Measurements from ENCODE around the gene ARHGAP32.
"Not testable (repeated sequence)": the region's sequence is repeated elsewhere in the genome, so short reads cannot be mapped to it uniquely, and the experiment has no call there.

ARHGAP32 gene

DNA sequence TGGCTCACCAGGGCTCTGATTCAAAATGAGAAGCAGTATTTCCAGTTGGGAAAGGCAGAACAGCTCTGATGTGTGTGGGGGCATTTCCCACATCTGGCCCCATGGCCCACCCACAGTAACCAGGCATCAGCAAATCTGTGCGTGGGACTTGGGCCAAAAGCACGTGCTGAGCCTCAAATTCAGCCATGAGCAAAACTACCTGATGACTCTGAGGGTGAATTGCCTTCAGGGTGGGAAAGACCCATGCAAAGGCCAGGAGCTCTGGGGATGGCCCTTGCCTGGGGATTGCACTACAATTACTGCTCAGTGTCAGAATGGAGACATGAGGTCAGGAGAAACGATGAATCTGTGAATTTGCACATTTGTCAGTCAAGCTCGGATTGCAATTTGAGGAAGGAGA, 270.3 kb downstream of the ARHGAP32 start:
- H3K9me3 ChIP-seq (ENCODE audit: control insufficient read depth, low read length), result no peaks in the 10 kb centered on the region
- no peak overlapping the region for H3K9ac ChIP-seq (ENCODE audit: low read length)
- H3K4me3 ChIP-seq (ENCODE audit: low read length), result no peak overlapping the region
- H3K4me1 ChIP-seq (ENCODE audit: control insufficient read depth, insufficient read depth, low read length), result no peaks in the 10 kb centered on the region
- H3K36me3 ChIP-seq (ENCODE audit: control insufficient read depth, insufficient read depth, low read length), result no peaks in the 10 kb centered on the region
- H3K27me3 ChIP-seq (ENCODE audit: control insufficient read depth, insufficient read depth, low read length), result peaks cover 10% of the 10 kb centered on the region

DNA sequence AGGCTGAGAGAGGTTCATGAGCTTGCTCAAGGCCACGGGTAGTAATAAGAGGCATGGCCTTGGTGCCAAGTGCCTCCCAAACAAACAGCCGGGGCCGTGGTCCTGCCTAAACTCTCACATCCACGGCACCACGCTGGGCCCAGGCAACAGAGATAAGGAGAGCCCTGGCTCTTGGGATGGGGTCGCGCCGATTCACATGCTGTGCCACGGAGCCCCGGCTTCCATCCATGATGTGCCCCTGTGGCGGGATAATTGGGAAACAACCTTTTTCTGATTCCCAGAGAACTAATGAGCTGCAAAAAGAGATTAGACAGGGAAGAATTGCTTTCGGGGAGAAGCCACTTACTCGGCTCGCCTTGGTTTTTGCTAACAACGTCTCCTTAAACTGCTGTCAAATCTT, 271.5 kb downstream of the ARHGAP32 start:
- Histone ChIP-seq H3K4me1 (ENCODE audit: control insufficient read depth, insufficient read depth, low read length) (no peaks in the 10 kb centered on the region), H3K36me3 (ENCODE audit: control insufficient read depth, insufficient read depth, low read length) (no peaks in the 10 kb centered on the region)

DNA sequence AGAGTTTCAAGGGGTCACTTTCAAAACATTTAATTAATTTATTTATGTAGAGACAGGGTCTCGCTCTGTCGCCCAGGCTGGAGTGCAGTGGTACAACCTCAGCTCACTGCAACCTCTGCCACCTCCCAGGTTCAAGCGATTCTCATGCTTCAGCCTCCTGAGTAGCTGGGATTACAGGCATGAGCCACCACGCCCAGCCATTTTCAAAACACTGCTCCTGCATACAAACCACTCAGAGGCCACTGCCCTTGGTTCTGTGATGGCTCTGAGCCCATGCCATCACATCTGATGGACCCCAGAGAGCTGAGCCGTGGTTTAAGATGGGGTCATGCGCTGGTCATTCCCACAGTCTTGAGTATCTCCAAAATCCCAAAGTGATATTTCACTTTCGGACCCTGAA, 272.5 kb downstream of the ARHGAP32 start:
- not testable (repeated sequence) for H3K9ac ChIP-seq (ENCODE audit: low read length); H3K36me3 ChIP-seq (ENCODE audit: control insufficient read depth, insufficient read depth, low read length); H3K4me1 ChIP-seq (ENCODE audit: control insufficient read depth, insufficient read depth, low read length); H3K27me3 ChIP-seq (ENCODE audit: control insufficient read depth, insufficient read depth, low read length); H3K9me3 ChIP-seq (ENCODE audit: control insufficient read depth, low read length); H3K4me3 ChIP-seq (ENCODE audit: low read length)

More for the DNA sequence above, 271.5 kb downstream of the ARHGAP32 start:
- no peaks in the 10 kb centered on the region for H3K9me3 ChIP-seq (ENCODE audit: control insufficient read depth, low read length)
- H3K27me3 ChIP-seq (ENCODE audit: control insufficient read depth, insufficient read depth, low read length), result peaks cover 10% of the 10 kb centered on the region
- H3K4me3 ChIP-seq (ENCODE audit: low read length), result no peak overlapping the region
- no peak overlapping the region for H3K9ac ChIP-seq (ENCODE audit: low read length)

DNA sequence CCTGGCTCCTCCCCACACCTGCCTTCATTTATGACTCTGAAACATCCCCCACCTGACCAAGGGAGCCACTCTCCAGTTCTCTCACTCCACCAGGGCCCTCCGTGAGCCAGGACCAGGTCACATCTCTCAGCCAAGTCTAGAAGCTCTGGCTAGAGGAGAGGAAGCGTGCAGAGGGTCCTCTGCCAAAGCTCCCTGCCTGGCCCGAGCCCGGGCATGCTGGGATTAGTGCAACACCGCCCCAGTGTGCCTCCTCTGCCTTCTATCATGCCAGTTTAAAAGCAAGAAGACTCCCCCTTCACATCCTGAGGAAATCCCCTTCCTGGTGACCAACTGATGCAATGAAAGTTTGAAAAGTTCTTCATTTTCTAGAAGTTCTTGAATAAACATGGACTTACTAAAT, 272.9 kb downstream of the ARHGAP32 start:
- H3K36me3 ChIP-seq (ENCODE audit: control insufficient read depth, insufficient read depth, low read length), result no peaks in the 10 kb centered on the region
- no peak overlapping the region for H3K9ac ChIP-seq (ENCODE audit: low read length)
- H3K4me3 ChIP-seq (ENCODE audit: low read length), result no peak overlapping the region
- no peaks in the 10 kb centered on the region for H3K4me1 ChIP-seq (ENCODE audit: control insufficient read depth, insufficient read depth, low read length)
- H3K27me3 ChIP-seq (ENCODE audit: control insufficient read depth, insufficient read depth, low read length), result peaks cover 10% of the 10 kb centered on the region
- no peaks in the 10 kb centered on the region for H3K9me3 ChIP-seq (ENCODE audit: control insufficient read depth, low read length)

DNA sequence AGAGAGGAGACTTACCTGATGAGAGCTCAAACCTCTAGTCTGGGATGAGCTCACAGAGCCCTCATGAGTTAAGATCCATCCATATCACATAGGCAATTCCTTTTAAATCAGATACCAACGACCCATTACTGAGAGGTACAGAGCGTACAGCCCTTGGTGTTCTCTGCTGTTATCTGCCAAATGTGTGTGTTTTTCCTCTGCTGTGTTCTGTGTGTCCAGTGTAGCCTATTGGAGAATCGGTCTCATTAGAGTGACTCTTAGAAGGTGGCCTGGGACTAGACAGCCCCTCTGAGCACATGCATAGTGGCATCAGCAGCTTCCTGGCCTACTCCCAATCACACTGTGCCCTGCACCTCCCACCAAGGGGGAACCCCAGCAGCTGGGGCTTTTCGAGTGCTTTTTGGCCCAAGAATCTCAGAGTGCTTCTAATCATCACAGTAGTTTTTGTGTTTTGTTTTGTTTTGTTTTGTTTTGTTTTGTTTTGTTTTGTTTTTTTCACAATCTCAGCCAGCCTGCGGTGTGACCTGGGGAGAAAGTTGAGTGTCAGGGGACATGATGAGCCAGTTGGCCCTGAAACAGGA, 274.9 kb downstream of the ARHGAP32 start:
- Histone ChIP-seq H3K36me3 (ENCODE audit: control insufficient read depth, insufficient read depth, low read length) (no peaks in the 10 kb centered on the region), H3K4me3 (ENCODE audit: low read length) (no peak overlapping the region)

DNA sequence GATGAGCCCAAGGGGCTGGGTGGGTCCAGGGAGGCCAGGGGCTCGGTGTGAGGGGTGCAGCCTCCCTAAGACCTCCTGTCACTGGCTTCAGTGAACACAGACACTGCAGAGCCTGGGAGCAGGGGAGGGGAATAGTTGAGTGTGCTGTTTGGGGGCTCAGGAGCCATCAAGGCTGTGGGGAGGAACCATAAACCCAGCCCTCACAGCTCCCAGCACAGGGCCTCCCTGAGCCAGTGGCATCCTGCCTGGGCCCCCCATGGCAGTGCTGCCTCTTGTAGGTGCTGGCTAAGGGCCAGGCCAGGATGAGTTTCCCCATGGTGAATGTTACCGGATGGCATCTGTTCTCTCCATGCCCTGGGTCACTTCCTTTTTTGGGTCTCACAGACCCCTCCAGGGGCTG, 275.4 kb downstream of the ARHGAP32 start:
- Histone ChIP-seq H3K27me3 (ENCODE audit: control insufficient read depth, insufficient read depth, low read length) (peaks cover 10% of the 10 kb centered on the region), H3K9ac (ENCODE audit: low read length) (no peak overlapping the region), H3K4me3 (ENCODE audit: low read length) (no peak overlapping the region), H3K36me3 (ENCODE audit: control insufficient read depth, insufficient read depth, low read length) (no peaks in the 10 kb centered on the region), H3K9me3 (ENCODE audit: control insufficient read depth, low read length) (no peaks in the 10 kb centered on the region), H3K4me1 (ENCODE audit: control insufficient read depth, insufficient read depth, low read length) (no peaks in the 10 kb centered on the region)

More for the DNA sequence above, 274.9 kb downstream of the ARHGAP32 start:
- no peaks in the 10 kb centered on the region for H3K9me3 ChIP-seq (ENCODE audit: control insufficient read depth, low read length)
- H3K9ac ChIP-seq (ENCODE audit: low read length), result no peak overlapping the region
- peaks cover 10% of the 10 kb centered on the region for H3K27me3 ChIP-seq (ENCODE audit: control insufficient read depth, insufficient read depth, low read length)
- no peaks in the 10 kb centered on the region for H3K4me1 ChIP-seq (ENCODE audit: control insufficient read depth, insufficient read depth, low read length)

DNA sequence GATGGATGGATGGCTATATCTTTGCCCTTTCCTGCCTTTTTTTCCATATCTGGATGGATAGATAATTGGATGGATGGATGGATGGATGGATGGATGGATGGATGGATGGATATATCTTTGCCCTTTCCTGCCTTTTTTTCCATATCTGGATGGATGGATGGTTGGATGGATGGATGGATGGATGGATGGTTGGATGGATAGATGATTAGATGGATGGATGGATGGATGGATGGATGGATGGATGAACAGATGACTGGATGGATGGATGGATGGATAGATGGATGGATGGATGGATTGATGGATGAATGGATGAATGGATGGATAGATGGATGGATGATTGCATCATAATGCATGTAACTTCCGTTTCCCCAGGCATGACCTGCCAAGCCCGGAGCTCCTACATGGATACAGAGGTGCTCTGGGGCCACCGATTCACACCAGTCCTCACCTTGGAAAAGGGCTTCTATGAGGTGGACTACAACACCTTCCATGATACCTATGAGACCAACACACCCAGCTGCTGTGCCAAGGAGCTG, 276.0 kb downstream of the ARHGAP32 start:
- no peaks in the 10 kb centered on the region for H3K9me3 ChIP-seq (ENCODE audit: control insufficient read depth, low read length)
- no peak overlapping the region for H3K9ac ChIP-seq (ENCODE audit: low read length)
- H3K4me1 ChIP-seq (ENCODE audit: control insufficient read depth, insufficient read depth, low read length), result no peaks in the 10 kb centered on the region
- H3K36me3 ChIP-seq (ENCODE audit: control insufficient read depth, insufficient read depth, low read length), result no peaks in the 10 kb centered on the region
- no peak overlapping the region for H3K4me3 ChIP-seq (ENCODE audit: low read length)
- H3K27me3 ChIP-seq (ENCODE audit: control insufficient read depth, insufficient read depth, low read length), result peaks cover 10% of the 10 kb centered on the region

DNA sequence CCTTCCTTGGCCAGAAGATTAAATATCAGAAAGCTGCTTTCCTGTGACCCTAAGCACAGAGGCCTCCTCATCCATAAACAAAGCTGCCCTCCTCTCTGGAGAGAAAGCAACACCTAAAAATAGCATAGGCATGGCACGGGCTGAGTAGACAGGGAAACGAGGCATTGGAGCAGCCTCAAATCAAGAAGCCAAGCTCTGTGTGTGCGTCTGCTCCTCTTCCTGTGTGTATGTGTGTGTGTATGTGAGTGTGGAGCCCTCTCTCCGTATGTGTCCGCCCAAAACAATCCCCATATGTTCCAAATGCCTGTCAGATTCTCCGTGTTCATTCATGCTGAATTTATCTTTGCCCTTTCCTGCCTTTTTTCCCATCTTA, 277.0 kb downstream of the ARHGAP32 start:
- no peaks in the 10 kb centered on the region for H3K9me3 ChIP-seq (ENCODE audit: control insufficient read depth, low read length)
- no peaks in the 10 kb centered on the region for H3K36me3 ChIP-seq (ENCODE audit: control insufficient read depth, insufficient read depth, low read length)
- no peak overlapping the region for H3K9ac ChIP-seq (ENCODE audit: low read length)
- no peaks in the 10 kb centered on the region for H3K4me1 ChIP-seq (ENCODE audit: control insufficient read depth, insufficient read depth, low read length)
- H3K27me3 ChIP-seq (ENCODE audit: control insufficient read depth, insufficient read depth, low read length), result peaks cover 4% of the 10 kb centered on the region
- no peak overlapping the region for H3K4me3 ChIP-seq (ENCODE audit: low read length)
